ENCODE data around the gene IRGQ. TPM values are rescaled to one million over a fixed set of nuclear protein-coding genes. Genes with fewer than 3 reads are reported as not detected.

Gene IRGQ
- total RNA-seq, 1 donor from 2014 or later, result 13.1 TPM

- H3K36me3 Mint-ChIP-seq (ENCODE audit: low read depth), result peaks cover 38% of the 10 kb centered on the region
- no peak overlapping the region for H3K27ac Mint-ChIP-seq
- H3K4me3 Mint-ChIP-seq, result no peak overlapping the region
- TF ChIP-seq CTCF (IDR thresholded peaks at IDR 0.05), result no peak
- peaks cover 17% of the 10 kb centered on the region for H3K4me1 Mint-ChIP-seq
- H3K9me3 Mint-ChIP-seq, result no peaks in the 10 kb centered on the region
- no peaks in the 10 kb centered on the region for H3K27me3 Mint-ChIP-seq
- ATAC-seq (ENCODE audit: low read depth) (no peak), DNase-seq (no peak)
- ChIA-PET CTCF (no interaction called here), POLR2A (interaction anchor here (0.5 to 0.7 kb wide), 2 partner anchors 142 to 177 kb away, joined by 3 read pairs; no protein-coding TSS in a partner anchor)
- intact Hi-C loops (cut with micrococcal nuclease), result no loop called here
Measured at GRCh38 chr19:43616306-43616705, 20.4 kb upstream of the IRGQ start.

- peaks cover 4% of the 10 kb centered on the region for H3K4me1 Mint-ChIP-seq
- H3K27me3 Mint-ChIP-seq, result no peaks in the 10 kb centered on the region
- TF ChIP-seq CTCF (IDR thresholded peaks at IDR 0.05), result no peak
- ChIA-PET CTCF (no interaction called here), POLR2A (no interaction called here)
- intact Hi-C loops (cut with micrococcal nuclease), result no loop called here
- ATAC-seq (ENCODE audit: low read depth) (no peak), DNase-seq (no peak)
- no peak overlapping the region for H3K4me3 Mint-ChIP-seq
- no peaks in the 10 kb centered on the region for H3K9me3 Mint-ChIP-seq
- H3K27ac Mint-ChIP-seq, result no peak overlapping the region
- H3K36me3 Mint-ChIP-seq (ENCODE audit: low read depth), result peaks cover 34% of the 10 kb centered on the region
Measured at GRCh38 chr19:43612374-43612773, 16.4 kb upstream of the IRGQ start.

- intact Hi-C loops (cut with micrococcal nuclease), result no loop called here
- no peak for TF ChIP-seq CTCF (IDR thresholded peaks at IDR 0.05)
- Mint-ChIP-seq H3K27me3 (no peaks in the 10 kb centered on the region), H3K9me3 (no peaks in the 10 kb centered on the region), H3K4me1 (peaks cover 4% of the 10 kb centered on the region), H3K4me3 (no peak within 1 kb of the TSS), H3K36me3 (ENCODE audit: low read depth) (peaks cover 39% of the 10 kb centered on the region), H3K27ac (no peak within 1 kb of the TSS)
- DNase-seq (no peak), ATAC-seq (ENCODE audit: low read depth) (no peak)
- POLR2A ChIA-PET, result no interaction called here
- CTCF ChIA-PET, result no interaction called here
Measured at GRCh38 chr19:43611788-43612187, 15.9 kb upstream of the IRGQ start, which contains the start of gene SRRM5. Gene SRRM5 (plus strand): TSS chr19:43612088. CDS start chr19:43612122, 34 bp downstream.

GRCh38 chr19:43610493-43610892 lies 14.6 kb upstream of the IRGQ start:
- Mint-ChIP-seq H3K4me3 (no peak overlapping the region), H3K27me3 (no peaks in the 10 kb centered on the region), H3K27ac (no peak overlapping the region), H3K36me3 (ENCODE audit: low read depth) (peaks cover 43% of the 10 kb centered on the region), H3K4me1 (peaks cover 7% of the 10 kb centered on the region), H3K9me3 (no peaks in the 10 kb centered on the region)
- intact Hi-C loops (cut with micrococcal nuclease), result no loop called here
- CTCF ChIA-PET, result no interaction called here
- DNase-seq, result no peak
- no peak for ATAC-seq (ENCODE audit: low read depth)
- TF ChIP-seq CTCF (IDR thresholded peaks at IDR 0.05), result no peak
- POLR2A ChIA-PET, result no interaction called here

GRCh38 chr19:43609872-43610271 lies 13.9 kb upstream of the IRGQ start:
- no peak for DNase-seq
- ATAC-seq (ENCODE audit: low read depth), result no peak
- Mint-ChIP-seq H3K4me3 (no peak overlapping the region), H3K27ac (no peak overlapping the region), H3K4me1 (peaks cover 11% of the 10 kb centered on the region), H3K9me3 (no peaks in the 10 kb centered on the region), H3K27me3 (no peaks in the 10 kb centered on the region), H3K36me3 (ENCODE audit: low read depth) (peaks cover 43% of the 10 kb centered on the region)
- ChIA-PET CTCF (no interaction called here), POLR2A (no interaction called here)
- intact Hi-C loops (cut with micrococcal nuclease), result no loop called here
- no peak for TF ChIP-seq CTCF (IDR thresholded peaks at IDR 0.05)

All from activated B cell treated with CpG ODN at 0.5 μM for 24 hours (primary cell).